ENCODE results near the gene RRM2.

- no peak for TF ChIP-seq POLR2AphosphoS5 (IDR thresholded peaks at IDR 0.05)
- TF ChIP-seq CTCF (IDR thresholded peaks at IDR 0.05): no peak
- no peak for TF ChIP-seq POLR2A (IDR thresholded peaks at IDR 0.05)
- TF ChIP-seq EP300 (IDR thresholded peaks at IDR 0.05): no peak
These were observed 37.1 kb downstream of the RRM2 start for GRCh38 chr2:10159581-10160131.

All from stomach (tissue), 4 donors.